A673 (cell line): ENCODE data around the gene MEAK7. TPM values are rescaled to one million over a fixed set of nuclear protein-coding genes. Genes with fewer than 3 reads are reported as not detected.

Experiments used
- BruUV-seq: library from RNA; stranded (reverse); fragments of 400-500 nt; replicated peaks from 2 replicates; lab custom pipeline; 2021; lab: Mats Ljungman, UMichigan
- CTCF ChIA-PET: fragments of 300-600 bp; sonication (Branson Sonifier 250); formaldehyde crosslinking; loops from one replicate; lab custom pipeline; 2022; ENCODE audit warnings: antibody characterized with exemption; lab: Charles Lee
- POLR2A ChIA-PET: fragments of 300-600 bp; sonication (Branson Sonifier 250); formaldehyde crosslinking; loops from one replicate; lab custom pipeline; 2022; ENCODE audit warnings: antibody characterized with exemption; ENCODE audit not compliant: low non-redundant PET; lab: Charles Lee
- DNase-seq: peaks from one replicate; pipeline ENCODE4 v3.0.0-alpha.2; 2015; ENCODE audit warnings: low spot score
- H3K27ac ChIP-seq: fragments of 200-600 bp; sonication (generic); 2 replicates; pipeline ENCODE4 v1.5.1; 2016; ENCODE audit warnings: mixed run types, low read depth, mild to moderate bottlenecking, mixed read lengths, antibody characterized with exemption, low read length; ENCODE audit not compliant: poor library complexity, severe bottlenecking
- H3K27me3 ChIP-seq: fragments of 200-600 bp; sonication (generic); replicated peaks from 2 replicates; pipeline ENCODE4 v1.6.1; 2017; ENCODE audit warnings: mixed run types, low read depth, mild to moderate bottlenecking, mixed read lengths, antibody characterized with exemption, low read length; ENCODE audit not compliant: insufficient read depth, poor library complexity
- H3K36me3 ChIP-seq: fragments of 200-600 bp; sonication (generic); 2 replicates; pipeline ENCODE4 v1.6.1; 2016; ENCODE audit warnings: mixed run types, mild to moderate bottlenecking, mixed read lengths, antibody characterized with exemption, low read length; ENCODE audit not compliant: insufficient read depth, poor library complexity, severe bottlenecking
- H3K4me1 ChIP-seq: fragments of 200-600 bp; sonication (generic); 2 replicates; pipeline ENCODE4 v1.6.1; 2017; ENCODE audit warnings: mixed run types, mild to moderate bottlenecking, mixed read lengths, antibody characterized with exemption, low read length; ENCODE audit not compliant: insufficient read depth, poor library complexity, severe bottlenecking
- H3K4me3 ChIP-seq: fragments of 200-600 bp; sonication (generic); 2 replicates; pipeline ENCODE4 v1.5.1; 2016; ENCODE audit warnings: low read depth, mixed run types, mild to moderate bottlenecking, mixed read lengths, low read length; ENCODE audit not compliant: poor library complexity, severe bottlenecking
- H3K9me3 ChIP-seq: fragments of 200-600 bp; sonication (generic); 2 replicates; pipeline ENCODE4 v1.6.1; 2016; ENCODE audit warnings: mixed run types, low read depth, mild to moderate bottlenecking, mixed read lengths, antibody characterized with exemption, low read length; ENCODE audit not compliant: poor library complexity, severe bottlenecking
- CTCF ChIP-seq: fragments of 300-800, 200-600 bp; sonication (generic); conservative IDR thresholded peaks from 2 replicates; pipeline ENCODE4 v1.5.1; 2017; ENCODE audit warnings: low read depth, mild to moderate bottlenecking, antibody characterized with exemption, low read length, moderate library complexity, mixed read lengths
- EZH2 ChIP-seq: fragments of 200-600 bp; sonication (generic); IDR thresholded peaks from 2 replicates; pipeline ENCODE4 v1.6.1; 2017; ENCODE audit warnings: borderline replicate concordance, low read depth, mild to moderate bottlenecking, mixed read lengths, antibody characterized with exemption, low read length; ENCODE audit not compliant: poor library complexity, severe bottlenecking
- intact Hi-C: fragments of 100-400 bp; cut with micrococcal nuclease; formaldehyde crosslinking; loops from one replicate; pipeline ENCODE4 v1.10.0; 2022; ENCODE audit not compliant: unreplicated experiment
- total RNA-seq: library from RNA; stranded (reverse); gene quantifications from 2 replicates; pipeline ENCODE4 v1.2.3, GENCODE V29; 2021

MEAK7 gene
- total RNA-seq, 1 experiment from 2014 or later = 11.6 TPM

- ChIA-PET POLR2A (no interaction called here), CTCF (no interaction called here)
- Histone ChIP-seq H3K27ac (no peak overlapping the region), H3K36me3 (no peaks in the 10 kb centered on the region), H3K9me3 (no peaks in the 10 kb centered on the region), H3K4me3 (no peak overlapping the region), H3K27me3 (no peaks in the 10 kb centered on the region), H3K4me1 (no peaks in the 10 kb centered on the region)
- intact Hi-C loops = no loop called here
- no TSS peak for BruUV-seq
- no peak for DNase-seq
- TF ChIP-seq CTCF = no peak
- TF ChIP-seq EZH2 = no peak
These were observed 23.3 kb downstream of the MEAK7 start for GRCh38 chr16:84481051-84481735.

GRCh38 chr16:84479716-84480450 is 24.6 kb downstream of the MEAK7 start:
- ChIA-PET CTCF (no interaction called here), POLR2A (no interaction called here)
- no peak for DNase-seq
- BruUV-seq = no TSS peak
- Histone ChIP-seq H3K4me1 (no peaks in the 10 kb centered on the region), H3K9me3 (no peaks in the 10 kb centered on the region), H3K36me3 (no peaks in the 10 kb centered on the region), H3K27ac (no peak overlapping the region), H3K4me3 (no peak overlapping the region), H3K27me3 (no peaks in the 10 kb centered on the region)
- intact Hi-C loops = no loop called here
- no peak for TF ChIP-seq EZH2
- no peak for TF ChIP-seq CTCF

- Histone ChIP-seq H3K27ac (no peak overlapping the region), H3K4me1 (no peaks in the 10 kb centered on the region), H3K9me3 (no peaks in the 10 kb centered on the region), H3K4me3 (no peak overlapping the region), H3K27me3 (no peaks in the 10 kb centered on the region), H3K36me3 (no peaks in the 10 kb centered on the region)
- intact Hi-C loops = no loop called here
- ChIA-PET CTCF (no interaction called here), POLR2A (no interaction called here)
- TF ChIP-seq EZH2 = no peak
- TF ChIP-seq CTCF = no peak
- no TSS peak for BruUV-seq
- DNase-seq = no peak
These were observed 26.1 kb downstream of the MEAK7 start for GRCh38 chr16:84478172-84478947.
